Measurements from ENCODE around the gene ASB10. TPM values are rescaled to one million over a fixed set of nuclear protein-coding genes. Genes with fewer than 3 reads are reported as not detected.

The ASB10 gene
- total and polyA plus RNA-seq, 2 donors (not counting 1 experiment from before 2014, with no cell fraction given), result not detected

GRCh38 chr7:151205730-151206129, 18.7 kb upstream of the ASB10 start:
- H2AFZ ChIP-seq (ENCODE audit: low read length), result no peak overlapping the region
- H4K20me1 ChIP-seq (ENCODE audit: control insufficient read depth, extremely low read depth, insufficient read depth, low read length), result no peaks in the 10 kb centered on the region
- H3K9me3 ChIP-seq (ENCODE audit: control insufficient read depth, insufficient read depth, low read depth, low read length), result no peaks in the 10 kb centered on the region
- no peak overlapping the region for H3K27ac ChIP-seq (ENCODE audit: insufficient read depth, low read length)
- H3K36me3 ChIP-seq (ENCODE audit: control insufficient read depth, insufficient read depth, low read length), result no peaks in the 10 kb centered on the region
- H3K4me2 ChIP-seq (ENCODE audit: extremely low read depth, insufficient read depth, low read length), result no peak overlapping the region
- TF ChIP-seq CTCF (conservative IDR thresholded peaks at IDR 0.05 in 1 of 2, IDR thresholded peaks at IDR 0.05 in 1 of 2; ENCODE audit: low read depth in 1 of 2, low read length in 2 of 2), result no peak
- no peak for TF ChIP-seq EZH2 (IDR thresholded peaks at IDR 0.05; ENCODE audit: low read length, missing control alignments)
- peaks cover 45% of the 10 kb centered on the region for H3K27me3 ChIP-seq (ENCODE audit: control insufficient read depth, insufficient read depth, low read length)
- no peaks in the 10 kb centered on the region for H3K4me1 ChIP-seq (ENCODE audit: control insufficient read depth, extremely low read depth, insufficient read depth, low read length)
- no peak for DNase-seq (ENCODE audit: low read depth in 2 of 2)
- H3K79me2 ChIP-seq (ENCODE audit: control insufficient read depth, insufficient read depth, low read length), result no peaks in the 10 kb centered on the region
- H3K9ac ChIP-seq (ENCODE audit: insufficient read depth, low read length), result no peak overlapping the region
- H3K4me3 ChIP-seq (replicated peaks in 1 of 4; ENCODE audit: control extremely low read depth in 1 of 4, insufficient read depth in 1 of 4, low read depth in 3 of 4, low read length in 4 of 4), result no peak overlapping the region

GRCh38 chr7:151204383-151205032, 17.5 kb upstream of the ASB10 start:
- H3K79me2 ChIP-seq (ENCODE audit: control insufficient read depth, insufficient read depth, low read length), result no peaks in the 10 kb centered on the region
- no peaks in the 10 kb centered on the region for H3K9me3 ChIP-seq (ENCODE audit: control insufficient read depth, insufficient read depth, low read depth, low read length)
- H4K20me1 ChIP-seq (ENCODE audit: control insufficient read depth, extremely low read depth, insufficient read depth, low read length), result no peaks in the 10 kb centered on the region
- no peaks in the 10 kb centered on the region for H3K4me1 ChIP-seq (ENCODE audit: control insufficient read depth, extremely low read depth, insufficient read depth, low read length)
- no peak for DNase-seq (ENCODE audit: low read depth in 2 of 2)
- TF ChIP-seq CTCF (conservative IDR thresholded peaks at IDR 0.05 in 1 of 2, IDR thresholded peaks at IDR 0.05 in 1 of 2; ENCODE audit: low read depth in 1 of 2, low read length in 2 of 2), result no peak
- TF ChIP-seq EZH2 (IDR thresholded peaks at IDR 0.05; ENCODE audit: low read length, missing control alignments), result no peak
- no peak overlapping the region for H3K9ac ChIP-seq (ENCODE audit: insufficient read depth, low read length)
- no peaks in the 10 kb centered on the region for H3K36me3 ChIP-seq (ENCODE audit: control insufficient read depth, insufficient read depth, low read length)
- no peak overlapping the region for H3K4me2 ChIP-seq (ENCODE audit: extremely low read depth, insufficient read depth, low read length)
- no peak overlapping the region for H3K4me3 ChIP-seq (replicated peaks in 1 of 4; ENCODE audit: control extremely low read depth in 1 of 4, insufficient read depth in 1 of 4, low read depth in 3 of 4, low read length in 4 of 4)
- H3K27me3 ChIP-seq (ENCODE audit: control insufficient read depth, insufficient read depth, low read length), result peaks cover 49% of the 10 kb centered on the region
- H2AFZ ChIP-seq (ENCODE audit: low read length), result no peak overlapping the region
- no peak overlapping the region for H3K27ac ChIP-seq (ENCODE audit: insufficient read depth, low read length)

DNA sequence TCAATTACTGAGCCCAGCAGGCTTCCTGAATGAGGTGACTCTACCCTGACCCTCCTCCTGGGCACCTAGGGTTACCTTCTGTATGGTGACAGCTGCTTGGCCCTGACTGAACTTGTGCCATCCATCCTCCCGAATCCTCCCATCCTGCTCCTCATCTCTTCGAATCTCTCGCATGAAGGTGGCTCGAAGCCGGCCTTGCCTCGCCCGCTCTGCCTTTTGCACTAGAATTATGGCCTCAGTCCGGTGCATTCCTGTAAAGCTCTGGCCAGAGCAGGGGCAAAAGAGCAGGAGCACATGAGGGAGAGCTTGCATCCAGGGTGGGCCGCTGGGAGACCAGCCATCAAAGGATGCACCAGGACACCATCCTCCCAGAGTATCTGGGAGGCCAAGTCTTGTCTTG, 15.8 kb upstream of the ASB10 start:
- no peak overlapping the region for H3K9ac ChIP-seq (ENCODE audit: insufficient read depth, low read length)
- H2AFZ ChIP-seq (ENCODE audit: low read length), result no peak overlapping the region
- peaks cover 58% of the 10 kb centered on the region for H3K27me3 ChIP-seq (ENCODE audit: control insufficient read depth, insufficient read depth, low read length)
- TF ChIP-seq CTCF (conservative IDR thresholded peaks at IDR 0.05 in 1 of 2, IDR thresholded peaks at IDR 0.05 in 1 of 2; ENCODE audit: low read depth in 1 of 2, low read length in 2 of 2), result no peak
- no peak for TF ChIP-seq EZH2 (IDR thresholded peaks at IDR 0.05; ENCODE audit: low read length, missing control alignments)
- no peaks in the 10 kb centered on the region for H3K79me2 ChIP-seq (ENCODE audit: control insufficient read depth, insufficient read depth, low read length)
- H3K9me3 ChIP-seq (ENCODE audit: control insufficient read depth, insufficient read depth, low read depth, low read length), result no peaks in the 10 kb centered on the region
- H3K4me3 ChIP-seq (replicated peaks in 1 of 4; ENCODE audit: control extremely low read depth in 1 of 4, insufficient read depth in 1 of 4, low read depth in 3 of 4, low read length in 4 of 4), result no peak overlapping the region
- H3K4me1 ChIP-seq (ENCODE audit: control insufficient read depth, extremely low read depth, insufficient read depth, low read length), result no peaks in the 10 kb centered on the region
- no peak overlapping the region for H3K27ac ChIP-seq (ENCODE audit: insufficient read depth, low read length)
- H3K36me3 ChIP-seq (ENCODE audit: control insufficient read depth, insufficient read depth, low read length), result no peaks in the 10 kb centered on the region
- DNase-seq (ENCODE audit: low read depth in 2 of 2), result no peak
- no peaks in the 10 kb centered on the region for H4K20me1 ChIP-seq (ENCODE audit: control insufficient read depth, extremely low read depth, insufficient read depth, low read length)
- H3K4me2 ChIP-seq (ENCODE audit: extremely low read depth, insufficient read depth, low read length), result no peak overlapping the region

All from fibroblast of lung (primary cell).